ENCODE results near the gene MRPL40.

Gene MRPL40

GRCh38 chr22:19393704-19394103 lies 38.6 kb upstream of the MRPL40 start:
- TF ChIP-seq POLR2AphosphoS5 (IDR thresholded peaks at IDR 0.05; ENCODE audit: low read depth), result no peak
- no peak for TF ChIP-seq REST (IDR thresholded peaks at IDR 0.05; ENCODE audit: insufficient replicate concordance, low read depth)
- no peak for TF ChIP-seq SPI1 (IDR thresholded peaks at IDR 0.05; ENCODE audit: borderline replicate concordance, low read depth)
- TF ChIP-seq GABPA (IDR thresholded peaks at IDR 0.05; ENCODE audit: low read depth), result no peak
- TF ChIP-seq CTCF (IDR thresholded peaks at IDR 0.05; ENCODE audit: insufficient read depth, low read length), result no peak
- H3K27ac ChIP-seq (replicated peaks), result no peak overlapping the region
- DNase-seq (ENCODE audit: low read depth in 1 of 2, low spot score in 1 of 2), result no peak
- H3K27me3 ChIP-seq (ENCODE audit: insufficient read depth, poor library complexity, severe bottlenecking), result no peaks in the 10 kb centered on the region
- no peak overlapping the region for H3K4me3 ChIP-seq (replicated peaks; ENCODE audit: insufficient read depth, low read length)

GRCh38 chr22:19394274-19395050 lies 37.9 kb upstream of the MRPL40 start:
- Histone ChIP-seq H3K4me3 (replicated peaks; ENCODE audit: insufficient read depth, low read length) (no peak overlapping the region), H3K27me3 (ENCODE audit: insufficient read depth, poor library complexity, severe bottlenecking) (no peaks in the 10 kb centered on the region), H3K27ac (replicated peaks) (no peak overlapping the region)
- TF ChIP-seq POLR2AphosphoS5 (IDR thresholded peaks at IDR 0.05; ENCODE audit: low read depth), result no peak
- TF ChIP-seq CTCF (IDR thresholded peaks at IDR 0.05; ENCODE audit: insufficient read depth, low read length), result no peak
- TF ChIP-seq REST (IDR thresholded peaks at IDR 0.05; ENCODE audit: insufficient replicate concordance, low read depth), result no peak
- no peak for TF ChIP-seq GABPA (IDR thresholded peaks at IDR 0.05; ENCODE audit: low read depth)
- no peak for TF ChIP-seq SPI1 (IDR thresholded peaks at IDR 0.05; ENCODE audit: borderline replicate concordance, low read depth)
- no peak for DNase-seq (ENCODE audit: low read depth in 1 of 2, low spot score in 1 of 2)

GRCh38 chr22:19395276-19395675 lies 37.1 kb upstream of the MRPL40 start:
- H3K27ac ChIP-seq (replicated peaks), result no peak overlapping the region
- H3K4me3 ChIP-seq (replicated peaks; ENCODE audit: insufficient read depth, low read length), result no peak overlapping the region
- no peak for DNase-seq (ENCODE audit: low read depth in 1 of 2, low spot score in 1 of 2)
- no peak for TF ChIP-seq POLR2AphosphoS5 (IDR thresholded peaks at IDR 0.05; ENCODE audit: low read depth)
- TF ChIP-seq REST (IDR thresholded peaks at IDR 0.05; ENCODE audit: insufficient replicate concordance, low read depth), result no peak
- no peaks in the 10 kb centered on the region for H3K27me3 ChIP-seq (ENCODE audit: insufficient read depth, poor library complexity, severe bottlenecking)
